IMR-90 (cell line): Measurements from ENCODE around the gene ADCY1.

ENCODE experiments used
- FOS ChIP-seq: fragments of 150-350 bp; IDR thresholded peaks from 2 replicates; pipeline ENCODE4 v1.6.1; 2016; ENCODE audit warnings: low read depth, low read length
- MXI1 ChIP-seq: IDR thresholded peaks from 2 replicates; pipeline ENCODE4 v1.6.1; 2012; ENCODE audit warnings: low read depth, mild to moderate bottlenecking, low read length, moderate library complexity, borderline replicate concordance
- POLR2A ChIP-seq: IDR thresholded peaks from 2 replicates; pipeline ENCODE4 v1.6.1; 2012; ENCODE audit warnings: mild to moderate bottlenecking, low read depth, low read length
- SMC3 ChIP-seq: fragments of 150-350 bp; IDR thresholded peaks from 2 replicates; pipeline ENCODE4 v1.6.1; 2016; ENCODE audit warnings: low read depth, mild to moderate bottlenecking, antibody characterized with exemption, low read length, moderate library complexity
- TF ChIP-seq, protein P1 (sequence below): conservative IDR thresholded peaks from 2 replicates; pipeline ENCODE4 v1.5.1; 2012; ENCODE audit warnings: mild to moderate bottlenecking, low read depth, low read length, improper control_type of control experiment
- TF ChIP-seq, protein P2 (sequence below): fragments of 150-350 bp; IDR thresholded peaks from 2 replicates; pipeline ENCODE4 v1.6.1; 2016; ENCODE audit warnings: low read depth, mild to moderate bottlenecking, low read length, moderate library complexity, borderline replicate concordance

DNA sequence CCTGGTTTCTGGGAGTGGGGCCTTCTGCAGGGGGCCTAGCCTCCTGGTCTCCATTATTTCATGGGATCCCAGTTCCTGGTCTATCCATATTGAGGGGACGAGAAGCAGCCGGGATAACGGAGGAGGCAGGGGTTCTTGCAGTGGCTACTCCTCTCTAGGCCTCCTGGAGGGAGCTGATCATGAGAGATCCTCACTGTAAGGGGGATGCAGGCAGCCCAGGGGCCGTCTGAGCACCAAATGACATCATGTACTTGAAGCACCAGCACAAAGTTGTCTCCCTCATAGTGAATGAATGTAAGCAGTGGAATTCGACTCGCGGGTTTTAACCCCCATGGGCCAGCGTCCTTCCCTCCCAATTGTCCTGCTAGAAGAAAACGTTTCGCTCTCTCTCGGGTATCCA is 964 bp upstream of the ADCY1 start:
- TF ChIP-seq MXI1 (no peak), POLR2A (no peak), FOS (no peak), SMC3 (no peak)
- TF ChIP-seq, protein P1, sequence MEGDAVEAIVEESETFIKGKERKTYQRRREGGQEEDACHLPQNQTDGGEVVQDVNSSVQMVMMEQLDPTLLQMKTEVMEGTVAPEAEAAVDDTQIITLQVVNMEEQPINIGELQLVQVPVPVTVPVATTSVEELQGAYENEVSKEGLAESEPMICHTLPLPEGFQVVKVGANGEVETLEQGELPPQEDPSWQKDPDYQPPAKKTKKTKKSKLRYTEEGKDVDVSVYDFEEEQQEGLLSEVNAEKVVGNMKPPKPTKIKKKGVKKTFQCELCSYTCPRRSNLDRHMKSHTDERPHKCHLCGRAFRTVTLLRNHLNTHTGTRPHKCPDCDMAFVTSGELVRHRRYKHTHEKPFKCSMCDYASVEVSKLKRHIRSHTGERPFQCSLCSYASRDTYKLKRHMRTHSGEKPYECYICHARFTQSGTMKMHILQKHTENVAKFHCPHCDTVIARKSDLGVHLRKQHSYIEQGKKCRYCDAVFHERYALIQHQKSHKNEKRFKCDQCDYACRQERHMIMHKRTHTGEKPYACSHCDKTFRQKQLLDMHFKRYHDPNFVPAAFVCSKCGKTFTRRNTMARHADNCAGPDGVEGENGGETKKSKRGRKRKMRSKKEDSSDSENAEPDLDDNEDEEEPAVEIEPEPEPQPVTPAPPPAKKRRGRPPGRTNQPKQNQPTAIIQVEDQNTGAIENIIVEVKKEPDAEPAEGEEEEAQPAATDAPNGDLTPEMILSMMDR: no peak
- TF ChIP-seq, protein P2, sequence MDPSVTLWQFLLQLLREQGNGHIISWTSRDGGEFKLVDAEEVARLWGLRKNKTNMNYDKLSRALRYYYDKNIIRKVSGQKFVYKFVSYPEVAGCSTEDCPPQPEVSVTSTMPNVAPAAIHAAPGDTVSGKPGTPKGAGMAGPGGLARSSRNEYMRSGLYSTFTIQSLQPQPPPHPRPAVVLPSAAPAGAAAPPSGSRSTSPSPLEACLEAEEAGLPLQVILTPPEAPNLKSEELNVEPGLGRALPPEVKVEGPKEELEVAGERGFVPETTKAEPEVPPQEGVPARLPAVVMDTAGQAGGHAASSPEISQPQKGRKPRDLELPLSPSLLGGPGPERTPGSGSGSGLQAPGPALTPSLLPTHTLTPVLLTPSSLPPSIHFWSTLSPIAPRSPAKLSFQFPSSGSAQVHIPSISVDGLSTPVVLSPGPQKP: no peak
